Cardiac septum (tissue), 1 donor: ENCODE measurements around the gene SAMD4B. TPM values are rescaled to one million over a fixed set of nuclear protein-coding genes. Genes with fewer than 3 reads are reported as not detected.
A peak's percentile ranks its signal among the peaks of the same experiment; 100 is the strongest.

Experiments used
- DNase-seq: peaks from one replicate; pipeline ENCODE4 v3.0.0-alpha.2; 2020; ENCODE audit warnings: low spot score
- intact Hi-C: fragments of 100-400 bp; cut with DNase I; formaldehyde crosslinking; loops from one replicate; pipeline ENCODE4 v1.14.0; 2022
- total RNA-seq: library from RNA; stranded (reverse); fragmentation: NEBNext Ultra II Directional; extraction: Animal tissue kit (Norgen Biotek cat#: 25700); gene quantifications from one replicate; pipeline ENCODE4 v1.2.1, GENCODE V29; 2021
- donor health status: DM: no; HTN: no; CAD: no.

Gene SAMD4B
- total RNA-seq, 1 donor from 2014 or later, result 65.8 TPM

DNA sequence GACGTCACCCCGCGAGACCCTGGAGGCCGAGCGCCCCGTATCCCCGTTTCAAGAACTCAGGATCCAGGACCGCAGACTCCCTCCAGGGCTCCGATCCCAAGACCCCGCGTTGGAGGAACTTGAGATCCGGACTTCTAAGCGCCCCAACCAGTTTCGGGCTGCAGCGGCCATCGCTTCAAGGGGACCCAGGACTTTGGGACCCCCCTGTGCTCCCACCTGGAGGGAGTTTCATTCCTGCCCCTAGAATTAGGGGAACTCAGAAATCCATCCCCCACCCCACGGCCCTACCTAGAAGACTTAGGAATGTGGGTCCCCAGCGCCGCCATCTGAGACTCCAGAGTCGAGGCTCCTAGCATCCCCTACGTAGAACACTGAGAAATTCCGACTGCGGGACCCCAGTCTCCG lies 70.6 kb downstream of the SAMD4B start:
- DNase-seq, result no peak
- intact Hi-C loops, result loop anchor here (5.0 to 10.0 kb wide), 3 partner anchors 71 to 1302 kb away; partner anchors contain the start of genes COQ8B, ITPKC, PAK4 and SAMD4B

DNA sequence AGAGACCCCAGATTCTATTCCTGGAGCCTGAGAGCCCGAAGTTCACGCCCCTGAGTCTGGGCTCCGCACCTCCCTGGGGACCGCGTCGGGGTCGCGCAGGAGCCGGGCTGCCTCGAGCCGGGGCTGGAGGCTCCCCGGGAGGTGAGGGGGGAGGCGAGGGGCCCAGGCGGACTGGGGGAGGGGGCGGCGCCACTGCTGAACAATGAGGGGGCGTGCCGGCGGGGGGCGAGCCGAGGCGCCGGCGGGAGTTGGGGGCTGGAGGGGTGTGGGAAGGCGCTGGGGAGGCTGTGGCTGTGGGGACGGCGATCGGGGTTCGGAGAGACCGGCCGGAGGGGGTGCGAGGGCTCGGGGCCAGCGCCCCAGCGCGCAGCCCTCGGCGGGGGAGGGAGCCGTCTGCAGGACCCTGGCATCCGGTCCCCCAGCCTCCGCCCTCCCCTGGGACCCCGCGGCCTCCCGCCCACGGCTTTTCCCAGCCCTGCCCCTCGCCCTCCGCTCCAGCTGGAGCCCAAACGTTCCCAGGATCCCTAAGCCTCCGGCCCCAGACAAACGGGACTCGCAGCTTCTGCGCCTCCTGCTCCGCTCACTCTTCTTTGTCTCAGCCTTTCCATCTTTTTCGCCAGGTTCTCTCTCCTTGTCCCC lies 71.2 kb downstream of the SAMD4B start:
- DNase-seq, result peak; percentile 89
- intact Hi-C loops, result loop anchor here (5.0 to 10.0 kb wide), 3 partner anchors 71 to 1301 kb away; partner anchors contain the start of genes COQ8B, ITPKC, PAK4 and SAMD4B

DNA sequence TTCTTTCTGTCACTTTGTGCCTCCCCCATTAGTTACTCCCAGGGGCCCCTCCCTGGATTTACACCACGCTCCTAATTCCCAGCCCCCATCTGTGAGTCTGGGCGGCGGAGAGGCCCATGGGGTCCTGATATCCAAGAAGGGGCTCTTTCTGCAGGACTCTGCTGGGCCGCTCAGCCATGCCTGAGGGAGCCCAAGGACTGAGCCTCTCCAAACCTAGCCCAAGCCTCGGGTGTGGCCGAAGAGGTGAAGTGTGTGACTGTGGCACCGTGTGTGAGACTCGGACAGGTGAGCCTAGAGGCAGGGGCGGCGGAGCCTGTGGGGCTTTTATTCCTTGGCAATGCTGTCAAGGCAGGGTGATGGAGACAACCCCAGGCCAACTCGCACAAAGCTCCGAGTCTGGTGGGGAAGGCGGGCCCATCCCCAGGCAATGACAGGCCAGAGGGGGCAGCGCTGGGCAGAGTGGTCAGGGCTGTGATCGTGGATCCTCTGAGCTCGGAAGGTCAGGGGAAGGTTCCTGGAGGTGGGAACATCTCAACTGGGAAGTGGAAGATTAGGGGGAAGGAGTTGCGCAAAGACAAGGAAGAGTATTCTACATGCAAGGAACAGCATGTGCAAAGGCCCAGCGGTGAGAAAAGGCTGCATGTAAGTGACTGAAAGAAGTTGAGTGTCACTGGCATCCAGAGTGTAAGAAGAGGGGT lies 71.8 kb downstream of the SAMD4B start:
- intact Hi-C loops, result loop anchor here (5.0 to 10.0 kb wide), 3 partner anchors 72 to 1301 kb away; partner anchors contain the start of genes COQ8B, ITPKC, PAK4 and SAMD4B
- no peak for DNase-seq

DNA sequence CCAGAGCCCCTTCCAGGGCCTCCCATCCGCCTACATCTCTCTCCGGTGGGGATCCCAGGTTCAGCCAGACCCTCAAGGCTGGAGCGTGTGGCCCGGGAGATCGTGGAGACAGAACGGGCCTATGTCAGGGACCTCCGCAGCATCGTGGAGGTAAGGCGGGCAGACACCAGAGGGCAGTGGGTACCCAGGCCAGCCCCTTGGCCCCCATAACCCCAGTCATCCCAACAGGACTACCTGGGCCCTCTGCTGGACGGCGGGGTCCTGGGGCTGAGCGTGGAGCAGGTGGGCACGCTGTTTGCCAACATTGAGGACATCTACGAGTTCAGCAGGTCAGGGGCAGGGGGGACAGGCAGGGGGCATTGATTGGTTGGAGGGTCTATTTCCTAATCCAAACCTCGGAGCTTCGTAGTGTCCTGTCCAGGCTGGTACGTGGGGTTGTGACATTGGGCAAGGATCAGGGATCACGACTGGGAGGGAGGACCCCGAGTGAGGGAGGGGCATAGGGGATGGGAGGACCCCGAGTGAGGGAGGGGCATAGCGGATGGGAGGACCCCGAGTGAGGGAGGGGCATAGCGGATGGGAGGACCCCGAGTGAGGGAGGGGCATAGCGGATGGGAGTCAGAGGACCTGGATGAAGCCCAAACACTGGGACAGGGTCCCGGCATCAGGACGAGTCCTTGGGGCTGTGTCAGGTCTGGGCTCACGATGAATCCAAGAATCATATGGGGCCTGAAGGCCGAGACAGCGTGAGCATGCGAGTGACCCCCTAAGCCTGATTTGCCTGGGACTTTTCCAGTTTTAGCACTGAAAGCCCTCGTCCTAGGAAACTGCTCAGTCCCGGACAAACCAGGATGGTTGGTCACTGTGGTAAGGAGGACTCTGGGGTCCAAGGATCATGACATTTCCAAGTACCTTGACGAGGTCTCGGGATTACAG lies 73.2 kb downstream of the SAMD4B start:
- no peak for DNase-seq

DNA sequence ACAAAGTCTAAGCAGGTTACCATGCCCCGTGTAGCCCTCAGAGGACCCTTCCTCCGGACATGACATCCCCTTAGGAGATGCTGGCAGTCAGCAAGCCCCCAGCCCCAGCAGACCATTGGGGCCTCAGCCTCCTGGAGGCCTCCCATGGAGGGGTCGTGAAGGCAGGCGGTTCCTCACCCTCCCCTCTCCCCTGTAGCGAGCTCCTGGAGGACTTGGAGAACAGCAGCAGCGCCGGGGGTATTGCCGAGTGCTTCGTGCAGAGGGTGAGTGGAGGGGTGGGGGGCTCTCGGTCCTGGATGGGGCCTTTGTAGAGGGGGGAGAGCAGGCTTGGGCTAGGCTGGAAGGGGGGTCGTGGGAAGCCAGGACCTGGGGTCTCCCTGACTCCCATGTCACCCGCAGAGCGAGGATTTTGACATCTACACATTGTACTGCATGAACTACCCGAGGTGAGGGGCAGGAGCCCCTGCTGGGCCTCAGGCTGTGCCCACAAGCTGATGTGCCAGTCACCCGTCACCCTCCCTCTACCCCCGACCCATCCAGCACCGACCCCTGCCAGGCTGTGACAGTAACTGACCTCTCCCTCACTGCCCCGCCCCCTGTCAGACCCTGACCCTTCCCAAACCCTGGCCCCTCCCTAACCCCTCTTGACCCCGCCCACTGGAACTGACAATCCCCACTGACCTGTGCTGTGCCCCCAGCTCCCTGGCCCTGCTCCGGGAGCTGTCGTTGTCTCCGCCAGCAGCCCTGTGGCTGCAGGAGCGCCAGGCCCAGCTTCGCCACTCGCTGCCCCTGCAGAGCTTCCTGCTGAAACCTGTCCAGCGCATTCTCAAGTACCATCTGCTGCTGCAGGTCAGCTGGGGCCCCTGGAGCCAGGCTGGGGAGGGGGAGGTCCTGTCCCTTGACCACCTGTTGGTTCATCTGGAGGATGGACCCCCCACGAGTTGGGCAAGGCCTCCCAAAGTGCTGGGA lies 74.2 kb downstream of the SAMD4B start:
- DNase-seq, result no peak
- intact Hi-C loops, result loop anchor here (10.0 kb wide), 2 partner anchors 292 to 1298 kb away; partner anchors contain the start of genes COQ8B, ITPKC and PAK4

More for the DNA sequence above, 73.2 kb downstream of the SAMD4B start:
- intact Hi-C loops, result loop anchor here (10.0 kb wide), 2 partner anchors 291 to 1299 kb away; partner anchors contain the start of genes COQ8B, ITPKC and PAK4

DNA sequence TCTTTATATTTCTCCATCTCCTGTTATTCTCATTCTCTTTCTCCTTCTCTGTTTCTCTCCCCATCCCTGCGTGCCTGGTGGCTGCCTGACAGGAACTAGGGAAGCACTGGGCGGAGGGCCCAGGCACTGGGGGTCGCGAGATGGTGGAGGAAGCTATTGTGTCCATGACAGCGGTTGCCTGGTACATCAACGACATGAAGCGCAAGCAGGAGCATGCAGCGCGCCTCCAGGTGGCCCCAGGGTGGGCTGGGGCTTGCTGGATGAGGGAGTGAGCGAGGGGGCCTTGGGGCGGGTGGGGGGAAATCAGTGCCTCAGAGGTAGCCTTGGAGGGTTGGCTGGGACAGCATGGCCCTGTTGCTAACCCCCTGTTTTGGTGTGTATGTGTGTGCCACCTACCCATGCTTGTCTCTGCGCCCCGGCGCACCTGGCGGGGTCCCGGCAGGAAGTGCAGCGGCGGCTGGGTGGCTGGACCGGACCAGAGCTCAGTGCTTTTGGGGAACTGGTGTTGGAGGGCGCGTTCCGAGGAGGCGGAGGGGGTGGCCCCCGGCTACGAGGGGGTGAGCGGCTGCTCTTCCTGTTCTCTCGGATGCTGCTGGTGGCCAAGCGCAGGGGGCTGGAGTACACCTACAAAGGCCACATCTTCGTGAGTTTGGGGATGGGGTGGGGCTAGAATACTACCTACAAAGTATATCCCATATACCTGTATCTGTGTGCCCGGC lies 75.4 kb downstream of the SAMD4B start:
- DNase-seq, result no peak
- intact Hi-C loops, result loop anchor here (10.0 kb wide), 2 partner anchors 293 to 1297 kb away; partner anchors contain the start of genes COQ8B, ITPKC and PAK4

DNA sequence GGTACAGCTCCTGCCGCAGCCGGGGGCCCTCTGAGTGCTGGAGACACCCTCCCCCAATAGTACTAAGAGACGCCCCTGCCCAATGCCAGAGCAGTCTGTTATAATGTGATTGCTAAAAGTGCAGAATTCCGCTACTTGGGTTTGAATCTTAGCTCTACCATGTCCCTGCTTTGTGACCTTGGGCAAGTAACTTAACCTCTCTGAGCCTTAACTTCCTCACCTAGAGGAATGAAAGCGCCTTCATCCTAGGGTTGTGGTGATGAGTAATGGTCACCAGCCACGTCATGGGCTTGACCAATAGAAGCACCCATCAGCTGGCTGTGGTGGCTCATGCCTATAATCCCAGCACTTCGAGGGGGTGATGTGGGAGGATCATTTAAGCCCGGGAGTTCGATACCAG lies 76.8 kb downstream of the SAMD4B start:
- intact Hi-C loops, result loop anchor here (10.0 kb wide), 2 partner anchors 294 to 1296 kb away; partner anchors contain the start of genes COQ8B, ITPKC and PAK4

DNA sequence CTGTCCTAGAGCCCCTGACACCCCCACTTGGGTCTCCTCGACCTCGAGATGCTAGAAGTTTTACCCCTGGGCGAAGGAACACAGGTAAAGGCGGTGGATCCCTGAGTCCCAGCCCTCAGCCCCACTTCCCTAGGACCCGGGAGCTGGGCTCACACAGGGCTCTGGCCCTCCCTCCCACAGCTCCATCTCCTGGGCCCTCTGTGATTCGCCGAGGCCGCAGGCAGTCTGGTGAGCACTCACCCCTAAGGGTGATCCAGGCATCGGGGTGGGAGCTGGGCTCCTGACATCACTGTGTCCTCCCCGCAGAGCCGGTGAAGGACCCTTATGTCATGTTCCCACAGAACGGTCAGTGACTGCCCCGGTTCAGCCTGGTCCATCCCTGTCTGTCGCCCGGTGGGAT lies 78.5 kb downstream of the SAMD4B start:
- DNase-seq, result no peak
- intact Hi-C loops, result no loop called here

More for the DNA sequence above, 76.8 kb downstream of the SAMD4B start:
- no peak for DNase-seq

DNA sequence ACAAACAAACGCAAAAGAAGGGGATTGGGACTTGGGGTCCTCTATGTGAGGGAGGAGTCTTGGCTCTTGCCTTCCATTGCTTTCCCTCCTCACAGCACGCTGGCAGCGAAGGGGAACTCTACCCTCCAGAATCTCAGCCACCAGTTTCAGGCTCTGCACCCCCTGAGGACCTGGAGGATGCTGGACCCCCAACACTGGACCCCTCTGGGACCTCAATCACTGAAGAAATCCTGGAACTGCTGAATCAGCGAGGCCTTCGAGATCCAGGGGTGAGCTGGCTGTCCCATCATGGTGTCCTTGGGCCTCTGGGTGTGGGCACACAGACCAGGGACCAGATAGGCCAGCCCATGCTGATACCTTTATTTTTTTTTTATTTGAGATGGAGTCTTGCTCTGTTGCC lies 79.8 kb downstream of the SAMD4B start:
- intact Hi-C loops, result no loop called here
- no peak for DNase-seq

DNA sequence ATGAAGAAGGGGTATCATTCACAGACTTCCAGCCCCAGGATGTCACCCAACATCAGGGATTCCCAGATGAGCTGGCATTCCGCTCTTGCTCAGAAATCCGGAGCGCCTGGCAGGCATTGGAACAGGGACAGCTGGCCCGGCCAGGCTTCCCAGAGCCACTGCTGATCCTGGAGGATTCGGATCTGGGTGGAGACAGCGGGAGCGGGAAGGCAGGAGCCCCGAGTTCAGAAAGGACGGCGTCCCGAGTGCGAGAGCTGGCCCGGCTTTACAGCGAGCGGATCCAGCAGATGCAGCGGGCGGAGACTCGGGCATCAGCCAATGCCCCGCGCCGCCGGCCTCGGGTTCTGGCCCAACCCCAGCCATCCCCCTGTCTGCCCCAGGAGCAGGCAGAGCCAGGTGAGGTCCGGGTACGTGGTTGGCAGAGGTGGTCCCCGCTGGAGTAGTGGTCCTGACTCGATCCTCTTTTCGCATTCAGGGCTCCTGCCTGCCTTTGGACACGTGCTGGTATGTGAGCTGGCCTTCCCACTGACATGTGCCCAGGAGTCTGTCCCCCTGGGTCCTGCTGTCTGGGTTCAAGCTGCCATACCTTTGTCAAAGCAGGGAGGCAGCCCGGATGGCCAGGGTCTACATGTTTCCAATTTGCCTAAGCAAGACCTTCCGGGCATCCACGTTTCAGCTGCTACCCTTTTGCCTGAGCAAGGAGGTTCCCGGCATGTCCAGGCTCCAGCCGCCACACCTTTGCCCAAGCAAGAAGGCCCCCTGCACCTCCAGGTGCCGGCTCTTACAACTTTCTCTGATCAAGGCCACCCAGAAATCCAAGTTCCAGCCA lies 81.3 kb downstream of the SAMD4B start:
- DNase-seq, result no peak
- intact Hi-C loops, result no loop called here

DNA sequence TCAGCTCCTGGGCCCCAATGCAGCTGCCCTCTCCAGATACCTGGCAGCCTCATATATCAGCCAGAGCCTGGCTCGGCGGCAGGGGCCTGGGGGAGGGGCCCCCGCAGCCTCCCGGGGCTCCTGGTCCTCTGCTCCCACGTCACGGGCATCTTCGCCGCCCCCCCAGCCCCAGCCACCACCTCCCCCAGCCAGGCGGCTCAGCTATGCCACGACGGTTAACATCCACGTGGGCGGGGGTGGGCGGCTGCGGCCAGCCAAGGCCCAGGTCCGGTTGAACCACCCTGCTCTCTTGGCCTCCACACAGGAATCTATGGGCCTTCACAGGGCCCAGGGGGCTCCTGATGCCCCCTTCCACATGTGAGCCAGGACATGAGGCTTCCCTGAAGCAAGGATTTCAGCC lies 82.7 kb downstream of the SAMD4B start:
- DNase-seq, result no peak
- intact Hi-C loops, result no loop called here

DNA sequence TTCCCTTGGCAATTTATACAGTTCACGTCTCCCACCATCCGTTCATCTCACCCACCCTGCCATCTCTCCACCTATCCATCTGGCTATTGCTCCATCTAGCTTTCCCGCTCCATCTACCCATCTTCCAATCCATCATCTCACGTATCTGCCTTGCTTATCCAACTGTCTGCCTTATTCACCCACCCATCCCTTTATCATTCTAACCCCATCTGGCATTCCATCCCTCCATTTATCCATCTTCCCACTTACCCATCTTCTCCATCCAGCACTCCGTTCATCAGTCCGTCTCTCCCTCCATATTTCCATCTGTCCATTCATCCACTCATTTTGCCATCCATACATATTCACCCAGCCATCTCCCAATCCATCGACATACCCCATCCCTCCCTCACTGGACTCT lies 83.5 kb downstream of the SAMD4B start:
- intact Hi-C loops, result no loop called here
- no peak for DNase-seq

DNA sequence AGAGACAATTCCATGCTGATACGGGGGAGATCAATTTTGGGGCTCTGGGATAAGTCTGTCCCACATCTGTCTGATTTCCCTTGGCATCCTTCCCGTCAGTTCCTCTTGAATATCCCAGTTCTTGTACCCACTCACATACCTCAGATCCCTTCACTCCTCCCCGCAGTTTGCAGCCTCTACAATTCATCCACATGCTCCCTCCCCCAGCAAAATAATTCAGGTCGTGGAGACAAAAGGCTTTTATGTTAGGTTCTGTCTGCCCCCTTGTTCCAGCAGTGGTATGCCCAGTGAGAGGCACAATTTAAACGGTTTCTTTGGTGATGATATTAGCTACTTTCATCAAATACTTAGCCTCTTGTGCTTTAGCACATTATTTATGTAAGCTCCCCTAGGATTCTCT lies 83.9 kb downstream of the SAMD4B start:
- DNase-seq, result no peak
- intact Hi-C loops, result no loop called here

DNA sequence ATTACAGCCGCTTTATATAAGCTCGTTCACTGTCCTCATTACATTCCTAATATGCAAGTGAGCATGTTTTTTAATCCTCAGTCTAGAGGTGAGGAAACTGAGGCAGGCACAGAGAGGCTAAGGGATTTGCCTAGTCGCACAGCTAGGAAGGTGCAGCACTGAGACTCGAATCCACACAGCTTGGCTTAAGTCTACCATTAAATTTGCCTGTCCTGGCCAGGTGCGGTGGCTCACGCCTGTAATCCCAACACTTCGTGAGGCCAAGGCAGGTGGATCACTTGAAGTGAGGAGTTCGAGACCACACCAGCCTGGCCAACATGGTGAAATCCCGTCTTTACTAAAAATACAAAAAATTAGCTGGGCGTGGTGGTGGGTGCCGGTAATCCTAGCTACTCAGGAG lies 85.5 kb downstream of the SAMD4B start:
- DNase-seq, result no peak
- intact Hi-C loops, result no loop called here

DNA sequence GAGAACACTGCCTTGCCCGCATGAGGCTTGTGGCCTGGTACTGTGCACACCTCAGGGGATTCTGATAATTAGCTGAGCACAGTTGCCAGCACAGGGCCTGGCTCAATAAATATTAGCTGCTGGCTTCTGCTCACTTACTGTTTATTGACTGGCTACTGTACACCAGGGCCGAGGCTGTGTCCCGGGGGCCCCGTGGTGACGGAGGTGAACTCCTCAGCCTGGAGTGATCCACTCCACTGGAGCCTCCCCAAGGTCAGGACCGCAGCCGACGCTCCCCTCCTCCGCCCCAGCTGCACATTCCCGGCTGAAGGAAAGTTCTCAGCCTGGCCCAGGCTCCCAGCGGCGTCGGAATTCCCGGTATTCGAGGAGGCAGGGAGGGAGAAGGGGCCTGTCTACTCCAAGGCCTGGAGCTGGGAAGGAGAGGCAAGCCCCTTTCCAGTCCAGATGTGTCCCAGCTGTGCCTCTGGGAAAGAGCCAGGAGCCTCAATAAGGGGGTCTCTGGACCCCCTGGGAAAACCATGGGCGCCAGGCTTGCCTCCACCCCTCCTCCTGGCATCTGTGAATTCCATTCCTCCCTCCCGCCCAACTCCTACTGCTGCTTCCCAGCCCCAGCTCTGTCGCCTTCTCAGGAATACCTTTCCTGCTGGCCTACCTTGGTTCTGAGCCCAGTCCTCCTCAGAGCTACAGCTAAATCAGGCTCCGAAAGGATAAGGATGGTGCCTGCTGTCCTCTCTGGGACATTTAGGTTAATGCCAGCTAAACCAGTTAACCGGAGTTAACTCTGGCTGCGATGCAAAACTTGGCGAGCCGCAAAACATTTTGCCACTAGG lies 86.3 kb downstream of the SAMD4B start:
- DNase-seq, result peak; percentile 82
- intact Hi-C loops, result no loop called here
